CD8-positive, alpha-beta memory T cell (primary cell): Measurements from ENCODE around the gene AGBL5. TPM values are rescaled to one million over a fixed set of nuclear protein-coding genes. Genes with fewer than 3 reads are reported as not detected.

ENCODE experiments used
- CTCF ChIA-PET: fragments of 350-600 bp; sonication (Branson Sonifier 250); formaldehyde crosslinking; loops from one replicate; lab custom pipeline; 2021; ENCODE audit warnings: antibody characterized with exemption; lab: Charles Lee
- POLR2A ChIA-PET: fragments of 350-600 bp; sonication (Branson Sonifier 250); formaldehyde crosslinking; loops from one replicate; lab custom pipeline; 2021; ENCODE audit warnings: antibody characterized with exemption; lab: Charles Lee
- DNase-seq, 5 donors: peaks; one replicate each; pipeline versions ENCODE4 v3.0.0 to v3.0.0-alpha.2; 2020 to 2022; ENCODE audit warnings: mixed read lengths in 1 of 5
- H3K27ac ChIP-seq: one replicate; pipeline ENCODE4 v1.7.0; 2013; ENCODE audit warnings: low read depth, mild to moderate bottlenecking, low read length, moderate library complexity
- H3K27me3 ChIP-seq: 2 replicates; pipeline ENCODE4 v1.7.0; 2013; ENCODE audit warnings: low read length, mild to moderate bottlenecking; ENCODE audit not compliant: insufficient read depth, poor library complexity, severe bottlenecking
- H3K36me3 ChIP-seq: 2 replicates; pipeline ENCODE4 v1.7.0; 2013; ENCODE audit warnings: mild to moderate bottlenecking, low read length, moderate library complexity; ENCODE audit not compliant: insufficient read depth
- H3K4me1 ChIP-seq: 2 replicates; pipeline ENCODE4 v1.7.0; 2013; ENCODE audit warnings: mild to moderate bottlenecking, low read length, moderate library complexity; ENCODE audit not compliant: insufficient read depth
- H3K4me3 ChIP-seq: 2 replicates; pipeline ENCODE4 v1.7.0; 2013; ENCODE audit warnings: mild to moderate bottlenecking, low read length
- H3K9me3 ChIP-seq: 2 replicates; pipeline ENCODE4 v1.7.0; 2013; ENCODE audit warnings: mild to moderate bottlenecking, low read length
- H3K27ac Mint-ChIP-seq, 8 donors: one replicate each; pipeline ENCODE4 v1.8.0; 2020 to 2021; ENCODE audit warnings: mixed read lengths in 8 of 8, mild to moderate bottlenecking in 6 of 8, inconsistent platforms in 3 of 8, moderate library complexity in 3 of 8
- H3K27me3 Mint-ChIP-seq, 2 donors: one replicate each; pipeline ENCODE4 v1.8.0; 2020 to 2021; ENCODE audit warnings: mixed read lengths in 2 of 2, mild to moderate bottlenecking in 1 of 2, moderate library complexity in 1 of 2
- H3K36me3 Mint-ChIP-seq, 3 donors: one replicate each; pipeline ENCODE4 v1.8.0; 2020 to 2021; ENCODE audit warnings: mixed read lengths in 3 of 3, inconsistent platforms in 1 of 3, mild to moderate bottlenecking in 1 of 3
- H3K4me1 Mint-ChIP-seq, 3 donors: one replicate each; pipeline ENCODE4 v1.8.0; 2020 to 2021; ENCODE audit warnings: mixed read lengths in 3 of 3, inconsistent platforms in 1 of 3, mild to moderate bottlenecking in 1 of 3
- H3K4me3 Mint-ChIP-seq, 7 donors: one replicate each; pipeline ENCODE4 v1.8.0; 2020 to 2021; ENCODE audit warnings: mixed read lengths in 7 of 7, mild to moderate bottlenecking in 6 of 7, moderate library complexity in 4 of 7, inconsistent platforms in 2 of 7
- H3K9me3 Mint-ChIP-seq, 5 donors: one replicate each; pipeline ENCODE4 v1.8.0; 2020 to 2022; ENCODE audit warnings: mixed read lengths in 5 of 5, mild to moderate bottlenecking in 3 of 5, moderate library complexity in 2 of 5, inconsistent platforms in 1 of 5
- polyA plus RNA-seq: library from polyadenylated mRNA; unstranded; fragments of 300-500 nt; fragmentation: Illumina TruSeq; gene quantifications from one replicate; pipeline ENCODE4 v1.2.3, GENCODE V29; 2021
- total RNA-seq, 2 experiments: library from RNA; stranded (reverse); gene quantifications; one replicate each; pipeline ENCODE4 v1.2.3, GENCODE V29; 2021

Gene AGBL5
- total and polyA plus RNA-seq, 3 experiments from 2014 or later, result 11.5 to 17.3 (median 16.0) TPM

DNA sequence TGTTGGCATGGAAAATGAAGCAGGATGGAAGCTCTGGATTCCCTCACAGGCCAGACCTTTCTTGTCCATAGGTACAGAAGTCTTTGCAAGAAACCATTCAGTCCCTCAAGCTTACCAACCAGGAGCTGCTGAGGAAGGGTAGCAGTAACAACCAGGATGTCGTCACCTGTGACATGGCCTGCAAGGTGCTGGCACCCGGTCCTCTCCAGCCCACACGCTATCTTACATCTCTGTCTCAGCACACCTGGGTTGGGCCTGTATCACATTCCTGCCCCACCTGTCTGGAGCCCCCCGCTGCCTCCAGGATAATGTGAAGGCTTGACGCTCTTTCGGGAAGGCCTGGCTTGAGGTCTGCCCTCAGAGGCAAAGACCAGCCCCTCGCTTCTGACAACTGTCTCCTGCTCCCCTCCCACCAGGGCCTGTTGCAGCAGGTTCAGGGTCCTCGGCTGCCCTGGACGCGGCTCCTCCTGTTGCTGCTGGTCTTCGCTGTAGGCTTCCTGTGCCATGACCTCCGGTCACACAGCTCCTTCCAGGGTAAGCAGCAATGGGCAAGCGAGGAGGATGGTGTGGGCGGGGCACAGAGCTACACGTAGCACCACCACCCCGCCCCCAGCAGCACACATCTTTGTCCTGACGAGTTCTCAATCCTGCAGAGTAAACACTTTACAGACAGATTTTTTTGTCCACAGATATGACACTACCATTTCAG lies 12.7 kb upstream of the AGBL5 start:
- peak overlapping the region in 3 of 8 donors; percentile 11 to 86 (median 57) for H3K27ac Mint-ChIP-seq

DNA sequence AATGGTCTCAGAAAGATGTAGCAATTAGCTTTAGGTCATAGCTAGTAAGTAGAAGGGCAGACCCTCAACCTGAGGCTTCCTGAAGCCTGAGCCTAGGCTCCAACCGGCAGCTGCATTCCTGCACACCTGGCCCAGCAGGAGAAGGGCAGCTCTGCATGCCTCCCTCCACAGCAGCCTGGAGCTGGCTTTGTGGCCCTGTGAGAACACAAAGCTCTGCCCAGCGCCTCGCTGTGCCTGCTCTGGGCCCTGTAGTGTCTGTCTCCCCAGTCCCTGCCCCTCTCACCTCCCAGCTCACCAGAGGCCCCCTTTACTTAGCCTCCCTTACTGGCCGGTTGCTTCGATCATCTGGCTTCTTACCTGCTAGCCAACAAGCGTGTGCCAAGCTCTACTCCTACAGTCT lies 12.0 kb upstream of the AGBL5 start:
- no peaks in the 10 kb centered on the region for H3K27me3 Mint-ChIP-seq
- peak overlapping the region in 1 of 8 donors; percentile 11 for H3K27ac Mint-ChIP-seq
- peaks cover 3 to 73% (median 8%) of the 10 kb centered on the region in 3 donors for H3K36me3 Mint-ChIP-seq
- H3K36me3 ChIP-seq, result peaks cover 55% of the 10 kb centered on the region
- no peak overlapping the region for H3K4me3 ChIP-seq
- CTCF ChIA-PET, result interaction anchor here (1.0 to 1.8 kb wide), 3 partner anchors 11 to 264 kb away, joined by 3 to 4 read pairs (median 3); no protein-coding TSS in a partner anchor
- no peak for DNase-seq
- H3K9me3 ChIP-seq, result no peaks in the 10 kb centered on the region
- no peak overlapping the region for H3K27ac ChIP-seq
- H3K27me3 ChIP-seq, result no peaks in the 10 kb centered on the region
- H3K4me3 Mint-ChIP-seq, result peak overlapping the region in 1 of 7 donors; percentile 50
- H3K4me1 ChIP-seq, result no peaks in the 10 kb centered on the region
- no peaks in the 10 kb centered on the region for H3K9me3 Mint-ChIP-seq
- peaks cover 7 to 13% (median 9%) of the 10 kb centered on the region in 3 donors for H3K4me1 Mint-ChIP-seq
- POLR2A ChIA-PET, result no interaction called here

More for the DNA sequence above, 12.7 kb upstream of the AGBL5 start:
- H3K27ac ChIP-seq, result no peak overlapping the region
- DNase-seq, result no peak
- peaks cover 6% of the 10 kb centered on the region for H3K4me1 ChIP-seq
- POLR2A ChIA-PET, result interaction anchor here (0.8 kb wide), 1 partner anchor 12 kb away, joined by 3 read pairs; the partner anchor contains the start of gene AGBL5
- Mint-ChIP-seq H3K9me3 (no peaks in the 10 kb centered on the region), H3K27me3 (no peaks in the 10 kb centered on the region), H3K36me3 (peaks cover 3 to 73% (median 8%) of the 10 kb centered on the region in 3 donors), H3K4me1 (peaks cover 13 to 20% (median 16%) of the 10 kb centered on the region in 3 donors), H3K4me3 (peak overlapping the region in 1 of 7 donors; percentile 50)
- H3K36me3 ChIP-seq, result peaks cover 55% of the 10 kb centered on the region
- H3K9me3 ChIP-seq, result no peaks in the 10 kb centered on the region
- no peaks in the 10 kb centered on the region for H3K27me3 ChIP-seq
- CTCF ChIA-PET, result interaction anchor here (1.0 to 1.8 kb wide), 2 partner anchors 12 to 265 kb away, joined by 3 to 4 read pairs; no protein-coding TSS in a partner anchor
- H3K4me3 ChIP-seq, result no peak overlapping the region

DNA sequence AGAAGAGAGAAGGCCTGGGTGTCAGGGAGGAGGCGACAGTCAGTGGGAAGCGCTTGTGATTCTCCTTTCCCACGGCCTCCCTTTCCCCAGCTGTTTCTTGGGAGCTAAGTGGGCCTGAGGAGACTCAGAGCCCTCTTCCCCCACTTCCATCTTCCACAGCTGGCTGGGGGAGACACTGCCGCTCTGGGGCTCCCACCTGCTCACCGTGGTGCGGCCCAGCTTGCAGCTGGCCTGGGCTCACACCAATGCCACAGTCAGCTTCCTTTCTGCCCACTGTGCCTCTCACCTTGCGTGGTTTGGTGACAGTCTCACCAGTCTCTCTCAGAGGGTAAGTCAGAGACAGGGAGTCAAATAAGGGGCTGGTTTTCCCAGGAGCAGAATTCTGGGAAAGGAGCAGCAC lies 11.6 kb upstream of the AGBL5 start:
- no peak overlapping the region for H3K4me3 ChIP-seq
- H3K27ac Mint-ChIP-seq, result no peak overlapping the region
- peaks cover 3 to 73% (median 8%) of the 10 kb centered on the region in 3 donors for H3K36me3 Mint-ChIP-seq
- ChIA-PET CTCF (interaction anchor here (1.1 to 1.8 kb wide), 2 partner anchors 11 to 78 kb away, joined by 3 to 4 read pairs; no protein-coding TSS in a partner anchor), POLR2A (no interaction called here)
- no peaks in the 10 kb centered on the region for H3K27me3 Mint-ChIP-seq
- peaks cover 7 to 10% (median 8%) of the 10 kb centered on the region in 3 donors for H3K4me1 Mint-ChIP-seq
- peaks cover 55% of the 10 kb centered on the region for H3K36me3 ChIP-seq
- no peaks in the 10 kb centered on the region for H3K9me3 Mint-ChIP-seq
- no peak overlapping the region for H3K4me3 Mint-ChIP-seq
- H3K27me3 ChIP-seq, result no peaks in the 10 kb centered on the region
- H3K9me3 ChIP-seq, result no peaks in the 10 kb centered on the region
- no peak for DNase-seq
- no peaks in the 10 kb centered on the region for H3K4me1 ChIP-seq
- no peak overlapping the region for H3K27ac ChIP-seq

DNA sequence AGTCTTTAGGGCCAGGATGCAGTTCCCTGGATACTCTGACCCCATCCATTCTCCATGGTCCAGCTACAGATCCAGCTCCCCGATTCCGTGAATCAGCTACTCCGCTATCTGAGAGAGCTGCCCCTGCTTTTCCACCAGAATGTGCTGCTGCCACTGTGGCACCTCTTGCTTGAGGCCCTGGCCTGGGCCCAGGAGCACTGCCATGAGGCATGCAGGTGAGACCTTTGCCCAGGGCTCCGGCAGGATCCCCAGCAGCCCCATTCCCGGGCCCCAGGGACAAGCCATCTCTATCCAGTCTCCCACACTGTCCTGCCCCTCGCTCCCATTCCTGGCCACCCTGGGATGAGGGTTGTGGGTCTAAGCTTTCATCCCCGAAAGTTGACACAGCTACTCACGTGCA lies 11.2 kb upstream of the AGBL5 start:
- Histone ChIP-seq H3K9me3 (no peaks in the 10 kb centered on the region), H3K27me3 (no peaks in the 10 kb centered on the region), H3K36me3 (peaks cover 54% of the 10 kb centered on the region), H3K4me3 (no peak overlapping the region), H3K4me1 (no peaks in the 10 kb centered on the region), H3K27ac (no peak overlapping the region)
- no peaks in the 10 kb centered on the region for H3K9me3 Mint-ChIP-seq
- no peaks in the 10 kb centered on the region for H3K27me3 Mint-ChIP-seq
- ChIA-PET CTCF (interaction anchor here (1.1 to 1.8 kb wide), 2 partner anchors 10 to 78 kb away, joined by 3 to 4 read pairs; no protein-coding TSS in a partner anchor), POLR2A (no interaction called here)
- H3K36me3 Mint-ChIP-seq, result peaks cover 3 to 69% (median 8%) of the 10 kb centered on the region in 3 donors
- H3K4me3 Mint-ChIP-seq, result no peak overlapping the region
- no peak for DNase-seq
- peak overlapping the region in 2 of 8 donors; percentile 37 to 89 for H3K27ac Mint-ChIP-seq
- H3K4me1 Mint-ChIP-seq, result peaks cover 2 to 6% (median 5%) of the 10 kb centered on the region in 3 donors

DNA sequence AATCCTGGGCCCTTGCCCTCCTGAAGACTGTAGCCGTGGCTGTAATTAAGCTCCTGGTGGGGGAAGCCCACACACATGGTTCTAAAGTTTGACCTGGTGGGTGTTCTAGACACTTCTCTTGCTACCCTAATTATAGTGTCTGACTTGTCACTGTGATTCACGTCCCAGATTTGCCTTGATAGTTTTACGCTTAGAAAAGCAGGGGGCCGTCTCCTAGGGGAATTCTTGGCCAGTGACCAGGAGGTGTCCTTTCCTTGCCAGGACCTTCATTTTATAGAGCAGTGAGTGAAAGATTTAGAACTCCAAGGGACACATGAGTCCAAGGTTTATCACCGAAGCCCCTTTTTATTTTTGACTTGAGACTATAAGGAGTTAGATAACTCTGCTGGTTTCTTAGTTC lies 9.7 kb upstream of the AGBL5 start:
- H3K4me3 ChIP-seq, result no peak overlapping the region
- ChIA-PET CTCF (no interaction called here), POLR2A (no interaction called here)

DNA sequence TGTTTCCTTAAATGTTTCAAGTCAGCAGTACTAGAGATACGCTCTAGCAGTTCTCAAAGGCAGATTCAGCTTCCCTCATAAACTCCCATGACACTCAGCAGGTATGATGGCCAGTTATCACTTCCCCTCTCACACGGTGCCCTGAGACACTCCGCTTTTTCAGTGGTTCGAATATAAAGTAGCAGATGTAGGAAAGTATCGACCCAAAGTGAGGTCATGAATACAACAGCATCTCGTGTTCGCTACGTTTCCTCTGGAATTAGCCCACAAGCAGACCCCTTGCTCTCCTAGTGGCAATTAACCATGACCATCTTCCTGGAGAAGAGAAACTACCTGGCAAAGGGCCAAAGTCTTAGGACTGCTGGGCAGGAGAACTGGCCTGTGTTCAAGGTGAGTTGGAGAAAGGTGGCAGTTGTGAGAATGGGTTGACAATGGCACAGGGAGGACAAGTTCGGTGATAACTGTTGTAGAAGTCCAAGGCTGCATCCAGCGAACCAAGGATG lies 9.3 kb upstream of the AGBL5 start:
- Mint-ChIP-seq H3K27me3 (no peaks in the 10 kb centered on the region), H3K4me1 (no peaks in the 10 kb centered on the region), H3K4me3 (no peak overlapping the region), H3K27ac (peak overlapping the region in 4 of 8 donors; percentile 1 to 68 (median 48)), H3K9me3 (no peaks in the 10 kb centered on the region), H3K36me3 (peaks cover 3 to 50% (median 6%) of the 10 kb centered on the region in 3 donors)
- CTCF ChIA-PET, result no interaction called here
- H3K27ac ChIP-seq, result no peak overlapping the region
- no peaks in the 10 kb centered on the region for H3K4me1 ChIP-seq
- POLR2A ChIA-PET, result no interaction called here
- no peaks in the 10 kb centered on the region for H3K9me3 ChIP-seq
- peaks cover 35% of the 10 kb centered on the region for H3K36me3 ChIP-seq
- H3K27me3 ChIP-seq, result no peaks in the 10 kb centered on the region
- no peak overlapping the region for H3K4me3 ChIP-seq
- no peak for DNase-seq

More for the DNA sequence above, 9.7 kb upstream of the AGBL5 start:
- Histone ChIP-seq H3K36me3 (peaks cover 39% of the 10 kb centered on the region), H3K27me3 (no peaks in the 10 kb centered on the region), H3K27ac (no peak overlapping the region), H3K9me3 (no peaks in the 10 kb centered on the region), H3K4me1 (no peaks in the 10 kb centered on the region)
- no peak for DNase-seq
- peaks cover 3 to 54% (median 6%) of the 10 kb centered on the region in 3 donors for H3K36me3 Mint-ChIP-seq
- H3K4me3 Mint-ChIP-seq, result no peak overlapping the region
- no peaks in the 10 kb centered on the region for H3K4me1 Mint-ChIP-seq
- H3K9me3 Mint-ChIP-seq, result no peaks in the 10 kb centered on the region
- H3K27ac Mint-ChIP-seq, result peak overlapping the region in 4 of 8 donors; percentile 1 to 56 (median 31)
- H3K27me3 Mint-ChIP-seq, result no peaks in the 10 kb centered on the region

DNA sequence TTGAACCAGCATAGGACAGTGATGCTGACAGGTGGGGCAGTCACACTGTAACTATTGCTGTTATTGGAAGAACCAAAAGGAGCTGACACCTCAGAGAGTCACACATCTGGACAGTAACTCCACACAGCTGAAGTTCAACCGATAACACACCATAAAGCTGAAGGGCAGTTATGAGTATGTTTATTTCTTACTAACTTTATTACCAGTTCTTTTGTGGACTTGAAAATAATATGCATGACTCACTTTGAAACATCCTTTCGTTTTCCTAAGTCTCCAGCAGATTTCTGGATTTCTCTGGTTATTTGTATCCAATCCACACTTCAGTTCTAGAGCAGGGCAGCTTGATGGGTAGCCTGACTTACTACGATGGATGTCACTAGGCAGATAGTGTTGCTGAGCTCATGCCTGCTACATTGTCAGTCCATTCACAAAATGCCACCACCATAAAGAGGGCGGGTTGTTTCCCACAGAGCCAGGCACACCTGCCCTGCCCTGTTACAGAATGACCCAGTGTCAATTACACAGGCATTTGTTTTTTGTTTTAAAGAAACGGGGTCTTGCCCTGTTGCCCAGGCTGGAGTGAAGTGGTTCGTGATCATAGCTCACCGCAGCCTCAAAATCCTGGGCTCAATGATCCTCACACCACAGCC lies 8.4 kb upstream of the AGBL5 start:
- Mint-ChIP-seq H3K9me3 (no peaks in the 10 kb centered on the region), H3K4me1 (no peaks in the 10 kb centered on the region), H3K36me3 (peaks cover 3 to 41% (median 6%) of the 10 kb centered on the region in 3 donors), H3K4me3 (no peak overlapping the region), H3K27me3 (no peaks in the 10 kb centered on the region), H3K27ac (peak overlapping the region in 1 of 8 donors; percentile 38)
- no peak for DNase-seq
- ChIA-PET CTCF (no interaction called here), POLR2A (no interaction called here)
- Histone ChIP-seq H3K36me3 (peaks cover 26% of the 10 kb centered on the region), H3K9me3 (no peaks in the 10 kb centered on the region), H3K27ac (no peak overlapping the region), H3K4me3 (no peak overlapping the region), H3K4me1 (no peaks in the 10 kb centered on the region), H3K27me3 (no peaks in the 10 kb centered on the region)
